Measurements from ENCODE around the gene SH3PXD2A.
"Not testable (repeated sequence)": the region's sequence is repeated elsewhere in the genome, so short reads cannot be mapped to it uniquely, and the experiment has no call there.

The SH3PXD2A gene

DNA sequence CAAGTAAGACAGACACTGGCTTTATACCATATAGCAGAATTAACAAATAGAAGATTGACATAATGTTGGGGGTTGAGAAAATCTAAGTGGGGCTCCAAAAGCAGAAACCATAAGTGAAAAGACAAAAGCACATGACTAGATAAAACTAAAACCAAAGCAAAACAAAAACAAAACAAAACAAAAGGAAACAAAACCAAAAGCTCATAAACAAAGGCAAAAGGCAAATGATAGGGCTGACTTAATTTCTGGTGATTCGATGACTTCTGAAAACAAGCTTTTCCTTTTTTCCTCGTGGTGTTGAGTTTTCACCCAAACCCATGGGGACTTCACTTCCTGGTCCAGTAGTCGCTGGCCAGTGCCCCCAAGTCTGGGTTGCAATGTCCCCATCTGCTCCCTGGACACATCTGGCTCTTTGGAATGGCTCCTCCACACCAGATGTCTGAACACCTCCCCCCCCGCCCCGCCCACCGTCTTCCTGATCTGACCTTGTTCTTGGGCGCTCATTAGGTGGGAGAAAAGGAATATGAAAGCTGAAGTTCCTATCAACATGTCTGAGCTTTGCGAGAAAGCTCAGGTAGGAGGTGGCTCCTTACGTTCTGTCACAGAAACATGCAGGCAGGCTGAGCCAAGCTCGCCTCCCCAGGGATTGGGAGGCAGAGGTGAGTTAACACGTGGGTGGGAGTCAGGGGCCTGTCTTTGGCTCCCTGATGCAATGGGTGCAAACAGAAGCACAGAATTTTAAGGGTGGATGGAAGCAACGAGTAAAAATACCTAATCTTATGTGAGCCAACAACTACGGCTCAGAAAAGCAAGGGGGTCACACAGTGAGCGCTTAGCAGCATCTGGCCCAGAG, 240.8 kb downstream of the SH3PXD2A start:
- no peak for DNase-seq

- no peak for DNase-seq
Observed at GRCh38 chr10:103613616-103614015, 241.8 kb downstream of the SH3PXD2A start.

DNA sequence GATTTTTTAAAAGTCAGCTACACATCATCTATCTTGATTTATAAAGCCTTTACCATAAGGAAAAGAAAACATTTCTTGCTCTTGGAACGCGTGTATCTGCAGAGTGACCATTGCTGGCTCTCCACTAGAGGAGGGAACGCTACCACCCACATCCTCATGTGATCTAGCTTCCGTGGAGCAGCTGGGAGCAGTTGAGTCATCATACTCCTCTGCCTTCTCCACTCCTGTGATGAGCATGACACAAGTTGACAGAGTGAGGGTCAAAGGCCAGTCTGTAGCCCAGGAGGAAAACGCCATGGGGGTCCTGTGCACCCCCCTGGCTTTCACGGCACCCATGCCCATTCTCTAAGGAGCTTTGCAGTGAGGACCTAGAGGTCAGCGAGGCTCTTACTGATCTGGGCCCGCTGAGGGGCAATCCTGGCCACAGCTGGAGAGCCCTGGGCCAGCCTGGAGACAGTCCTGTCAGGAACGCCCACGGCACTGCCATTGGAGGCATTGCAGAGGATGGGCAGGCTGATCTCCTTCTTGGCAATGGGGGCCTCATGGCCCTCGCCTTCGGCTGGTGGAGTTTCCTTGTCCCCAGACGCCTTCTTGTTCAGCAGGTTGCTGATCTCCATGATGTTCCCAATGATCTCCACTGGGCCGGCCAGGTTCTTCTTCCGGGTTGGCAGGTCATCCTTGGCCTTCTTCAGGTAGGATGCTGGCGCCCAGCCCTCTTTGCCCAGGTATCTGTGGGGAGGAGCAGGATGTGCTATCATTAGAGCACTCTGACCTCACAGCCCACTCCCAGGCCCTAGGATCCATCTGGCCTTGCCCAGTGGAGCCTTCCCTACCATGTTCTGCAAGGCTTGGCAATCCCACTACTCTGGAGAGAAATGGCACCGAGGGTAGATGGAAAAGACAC, 242.7 kb downstream of the SH3PXD2A start:
- DNase-seq = no peak

DNA sequence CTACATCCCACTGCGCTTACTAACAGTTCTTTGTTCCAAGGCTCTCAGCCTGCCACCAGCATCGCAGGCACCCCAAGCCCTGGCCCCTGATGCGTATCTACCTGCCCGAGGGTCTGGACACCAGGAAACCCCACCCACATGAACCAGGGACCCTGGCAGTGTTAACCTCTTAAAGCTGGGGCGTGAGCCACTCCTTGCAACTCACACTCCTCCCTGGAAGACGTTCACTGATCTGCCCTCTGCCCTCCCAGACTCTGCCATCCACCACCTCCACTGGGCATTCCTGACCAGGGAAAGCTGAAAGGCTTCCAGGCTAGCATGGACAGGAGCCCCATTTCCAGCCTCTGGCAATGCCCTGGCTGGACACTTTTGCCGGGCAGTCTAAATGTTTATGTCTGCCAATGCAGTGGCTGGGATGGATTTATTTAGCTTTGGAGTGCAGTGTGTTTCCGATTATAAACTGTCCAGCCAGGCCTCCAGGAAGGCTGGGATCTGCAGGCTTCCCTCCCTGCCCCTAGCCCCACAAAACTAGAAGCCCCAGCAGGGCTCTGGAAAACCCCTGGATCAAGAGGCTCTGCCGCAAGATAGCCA, 244.4 kb downstream of the SH3PXD2A start:
- no peak for DNase-seq

GRCh38 chr10:103610083-103610472, 245.3 kb downstream of the SH3PXD2A start:
- DNase-seq = no peak

DNA sequence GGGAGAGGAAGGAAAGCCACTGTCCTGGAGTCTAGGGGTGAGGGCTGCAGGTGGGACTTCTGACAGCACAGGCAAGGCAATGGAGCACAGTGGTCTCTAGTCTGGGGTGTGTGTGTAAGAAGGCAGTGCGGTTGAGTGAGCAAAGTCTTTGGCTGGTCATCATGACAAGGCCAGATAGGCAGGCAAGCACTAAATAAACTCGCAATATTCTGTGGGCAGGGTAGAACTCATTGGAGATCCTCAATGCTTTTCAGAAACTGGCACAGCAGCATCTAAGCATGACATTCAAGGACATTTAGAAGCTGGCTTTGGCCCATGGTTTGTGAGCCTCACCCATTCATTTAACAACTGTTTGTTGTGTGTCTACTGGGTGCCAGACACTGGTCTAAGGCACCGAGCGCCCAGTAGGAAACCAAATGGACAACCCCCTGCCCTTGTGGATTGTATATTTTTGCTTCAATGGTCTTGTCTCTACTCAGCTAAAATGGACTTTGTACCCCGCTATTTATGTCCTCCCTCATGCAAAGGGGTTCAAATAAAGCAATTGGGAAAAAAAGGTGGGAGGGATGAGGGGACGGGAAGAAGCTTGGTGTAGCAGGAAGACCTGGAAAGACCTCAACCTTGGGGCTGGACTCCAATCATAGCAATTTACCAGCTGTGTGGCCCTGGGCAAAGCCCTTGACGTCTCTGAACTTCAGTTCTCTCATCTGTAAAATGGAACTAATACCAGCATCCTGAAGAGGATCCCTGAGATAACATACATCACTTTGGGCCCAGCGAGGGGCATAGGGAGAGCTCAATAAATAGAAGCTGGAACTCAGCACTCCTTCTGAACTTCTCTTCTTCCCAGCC, 245.9 kb downstream of the SH3PXD2A start:
- no peak for DNase-seq

- DNase-seq = not testable (repeated sequence)
Observed at GRCh38 chr10:103608056-103608455, 247.3 kb downstream of the SH3PXD2A start.

DNA sequence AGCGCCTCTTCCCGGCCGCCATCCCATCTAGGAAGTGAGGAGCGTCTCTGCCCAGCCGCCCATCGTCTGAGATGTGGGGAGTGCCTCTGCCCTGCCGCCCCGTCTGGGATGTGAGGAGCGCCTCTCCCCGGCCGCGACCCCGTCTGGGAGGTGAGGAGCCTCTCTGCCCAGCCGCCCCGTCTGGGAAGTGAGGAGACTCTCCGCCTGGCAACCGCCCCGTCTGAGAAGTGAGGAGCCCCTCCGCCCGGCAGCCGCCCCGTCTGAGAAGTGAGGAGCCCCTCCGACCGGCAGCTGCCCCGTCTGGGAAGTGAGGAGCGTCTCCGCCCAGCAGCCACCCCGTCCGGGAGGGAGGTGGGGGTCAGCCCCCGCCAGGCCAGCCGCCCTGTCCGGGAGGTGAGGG, 248.3 kb downstream of the SH3PXD2A start:
- DNase-seq = not testable (repeated sequence)

DNA sequence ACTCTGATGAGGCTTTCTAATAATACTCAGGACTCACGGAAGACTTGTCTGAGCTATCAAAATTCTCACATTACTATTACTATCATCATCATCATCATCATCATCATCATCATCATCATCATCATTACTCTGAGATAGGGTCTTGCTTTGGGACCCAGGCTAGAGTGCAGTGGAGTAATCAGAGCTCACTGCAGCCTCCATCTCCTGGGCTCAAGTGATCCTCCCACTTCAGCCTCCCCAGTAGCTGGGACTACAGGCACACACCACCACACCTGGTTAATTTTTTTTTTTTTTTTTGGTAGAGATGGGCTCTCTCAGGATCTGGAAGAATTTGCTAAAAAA, 249.3 kb downstream of the SH3PXD2A start:
- DNase-seq = not testable (repeated sequence)

- DNase-seq = no peak
Observed at GRCh38 chr10:103605359-103606096, 249.8 kb downstream of the SH3PXD2A start.

DNA sequence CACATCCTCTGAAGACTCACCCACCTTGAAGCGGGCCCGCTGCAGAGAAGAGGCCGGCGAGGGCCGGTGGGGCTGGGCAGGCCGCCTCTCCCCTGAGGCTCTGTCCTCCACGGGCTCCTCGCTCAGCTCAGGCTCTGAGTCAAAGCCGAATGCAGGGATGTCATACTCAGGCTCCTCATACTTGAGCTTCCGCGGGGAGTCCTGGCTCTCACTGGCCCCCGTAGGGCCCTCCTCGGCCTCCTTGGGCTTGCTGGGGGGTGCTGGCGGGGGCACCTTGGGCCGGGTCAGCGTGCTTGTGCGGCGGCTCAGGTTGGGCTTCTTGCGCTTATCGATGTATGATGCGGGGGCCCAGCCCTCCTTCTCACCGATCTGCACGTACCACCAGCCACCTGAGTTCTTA, 252.0 kb downstream of the SH3PXD2A start:
- DNase-seq = no peak

DNA sequence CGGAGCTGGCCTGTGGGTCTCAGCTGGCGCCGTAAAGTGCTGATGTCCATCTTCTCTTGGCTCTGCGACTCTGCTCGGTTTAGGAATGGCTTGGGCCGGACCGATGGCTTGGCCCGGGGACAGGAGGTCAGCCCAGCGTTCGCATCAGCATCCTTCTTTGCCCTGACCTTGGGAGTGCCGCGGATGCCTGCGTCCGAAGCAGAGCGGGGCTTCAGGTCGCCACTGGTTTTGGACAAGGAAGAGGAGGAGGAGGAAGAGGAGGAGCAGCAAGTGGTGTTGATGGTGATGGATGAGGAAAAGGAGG, 252.6 kb downstream of the SH3PXD2A start:
- DNase-seq = no peak

GRCh38 chr10:103602028-103602851, 253.1 kb downstream of the SH3PXD2A start:
- no peak for DNase-seq

DNA sequence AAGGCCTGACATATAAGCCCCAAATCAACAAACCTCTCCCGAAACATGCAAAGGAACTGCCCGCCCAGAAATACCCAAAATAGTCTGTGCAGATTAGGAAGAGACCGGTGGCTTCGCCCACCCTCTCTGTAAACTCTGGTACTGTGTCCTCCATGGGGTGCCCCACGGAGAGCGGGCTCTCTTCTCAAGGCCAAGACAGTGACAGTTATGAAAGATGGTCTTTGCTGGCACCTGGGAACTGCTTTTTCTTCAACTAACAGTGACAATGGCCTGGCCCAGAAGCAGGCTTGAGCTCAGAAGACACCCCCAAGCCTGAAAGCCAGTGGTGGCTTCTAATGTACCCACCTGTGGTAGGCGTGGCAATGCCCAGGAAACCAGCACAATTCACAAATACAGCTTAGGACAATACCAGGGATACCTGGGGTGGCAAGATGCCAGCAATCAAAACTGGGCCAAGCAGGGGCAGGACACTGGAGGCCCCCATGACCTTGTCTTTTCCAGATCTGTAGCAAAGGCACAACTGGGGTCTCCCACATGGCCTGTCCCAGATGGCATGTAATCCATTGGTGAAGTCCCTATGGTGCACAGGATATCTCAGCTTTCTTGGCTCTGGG, 254.3 kb downstream of the SH3PXD2A start:
- no peak for DNase-seq

- DNase-seq = no peak
Observed at GRCh38 chr10:103600325-103600724, 255.1 kb downstream of the SH3PXD2A start.

DNA sequence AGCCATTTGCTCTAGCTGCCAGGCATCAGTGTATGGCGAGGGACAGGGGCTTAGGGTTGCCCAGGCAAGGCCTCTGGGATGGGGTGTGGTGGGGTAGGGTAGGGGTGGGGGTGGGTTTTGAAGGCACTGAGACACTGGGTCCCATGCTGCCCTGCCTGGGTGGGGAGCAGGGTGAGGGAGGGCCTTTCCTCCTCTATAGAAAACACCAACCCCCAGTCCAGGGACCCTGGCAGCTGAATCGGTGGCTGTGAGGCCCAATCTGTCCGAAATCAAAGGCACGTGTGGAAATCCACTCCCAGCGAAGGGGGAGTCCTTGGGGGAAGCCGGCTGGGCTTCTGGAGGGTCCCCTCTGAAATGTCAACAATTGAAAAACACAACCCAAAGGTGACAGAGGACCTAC, 255.5 kb downstream of the SH3PXD2A start:
- no peak for DNase-seq

DNA sequence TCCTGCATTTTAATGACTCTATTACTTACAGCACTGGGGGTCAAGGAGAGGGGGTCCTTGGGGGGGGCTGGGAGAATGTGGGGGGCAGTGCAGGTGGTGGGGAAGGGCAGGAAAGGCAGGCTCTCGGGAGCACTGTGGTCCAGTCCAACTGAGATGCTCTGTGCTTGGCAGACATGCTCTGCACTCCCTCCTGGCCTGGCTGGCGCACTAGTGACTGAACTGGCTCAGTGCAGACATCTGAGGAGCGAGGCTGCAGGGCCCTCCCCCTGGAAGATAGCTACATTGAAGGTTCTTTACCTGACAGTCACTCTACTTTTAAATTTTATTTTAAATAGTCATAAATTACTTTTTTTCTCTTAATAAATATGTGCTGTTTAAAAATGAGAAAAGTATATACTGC, 256.2 kb downstream of the SH3PXD2A start:
- no peak for DNase-seq

DNA sequence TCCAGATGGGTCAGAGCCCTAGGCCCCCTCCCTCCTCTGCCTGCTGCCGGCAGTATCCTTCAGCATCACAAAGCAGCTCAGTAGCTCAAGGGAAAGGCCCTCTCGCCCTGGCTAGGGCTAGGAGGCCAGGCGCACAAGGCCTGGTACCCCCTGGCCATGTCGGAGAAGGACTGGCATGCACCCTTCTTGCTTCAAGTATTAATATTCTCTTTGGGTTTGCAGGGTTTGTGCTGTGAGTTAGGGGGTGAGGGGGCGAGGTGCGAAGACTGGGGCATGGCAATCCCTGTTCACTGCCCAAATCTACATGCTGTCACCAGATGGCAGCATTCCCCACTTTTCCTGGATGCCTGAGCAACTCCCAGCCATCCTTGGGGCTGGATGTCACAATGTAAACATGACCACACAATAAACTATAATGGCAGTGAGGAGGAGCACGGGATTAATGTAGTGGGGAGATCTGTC, 256.7 kb downstream of the SH3PXD2A start:
- peak; percentile 26 for DNase-seq

- no peak for DNase-seq
Observed at GRCh38 chr10:103597003-103597402, 258.4 kb downstream of the SH3PXD2A start.

DNA sequence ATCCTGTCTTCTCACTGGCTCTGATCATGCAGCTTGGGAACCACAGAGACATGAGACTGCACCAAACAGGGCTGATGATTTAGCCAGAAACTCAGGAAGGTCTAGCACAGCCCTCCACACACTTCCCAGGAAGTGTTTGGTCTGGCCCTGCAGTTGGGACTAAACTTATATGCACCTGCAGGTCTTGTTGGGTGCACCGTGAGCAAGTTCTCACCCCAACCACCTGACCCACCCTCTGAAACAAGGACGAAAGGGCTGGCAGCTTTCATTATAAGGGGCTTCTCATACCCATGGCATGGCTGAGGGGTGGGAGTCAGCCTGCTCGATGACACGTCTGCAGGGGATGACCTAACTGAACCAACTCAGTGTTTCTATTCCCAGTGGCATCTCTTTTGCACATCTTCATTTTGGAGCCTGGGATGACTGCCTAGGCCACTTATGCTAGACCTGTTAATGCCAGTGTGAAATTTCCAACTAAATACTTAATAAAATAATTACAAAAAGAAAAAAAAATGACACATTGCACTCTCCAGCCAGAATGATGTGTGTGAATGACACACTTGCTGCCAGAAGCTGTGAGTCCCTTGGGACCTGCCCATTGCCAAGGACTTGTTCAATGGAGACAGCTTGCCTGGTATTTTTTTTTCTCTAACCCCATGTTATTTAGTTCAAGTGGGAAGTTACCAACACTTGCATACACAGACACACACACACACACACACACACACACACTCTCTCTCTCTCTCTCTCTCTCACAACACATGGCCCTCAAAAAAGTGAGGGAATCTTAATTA, 259.2 kb downstream of the SH3PXD2A start:
- peak; percentile 74 for DNase-seq

Data from NCI-H2171 treated with DMSO at 0.1 percent for 48 hours (cell line).